ENCODE data around the gene LCOR. TPM values are rescaled to one million over a fixed set of nuclear protein-coding genes. Genes with fewer than 3 reads are reported as not detected.
"Not testable (repeated sequence)": the region's sequence is repeated elsewhere in the genome, so short reads cannot be mapped to it uniquely, and the experiment has no call there.

The LCOR gene
- total RNA-seq, 2 experiments from 2014 or later, result 15.0 to 18.2 TPM

GRCh38 chr10:96922978-96923948 is 91.2 kb downstream of the LCOR start:
- ChIA-PET POLR2A (no interaction called here), CTCF (interaction anchor here (0.6 to 1.9 kb wide), 3 partner anchors 12 to 501 kb away, joined by 3 to 6 read pairs (median 3); no protein-coding TSS in a partner anchor)
- Mint-ChIP-seq H3K27ac (no peak overlapping the region), H3K9me3 (no peaks in the 10 kb centered on the region), H3K4me1 (ENCODE audit: low read depth) (peaks cover 25% of the 10 kb centered on the region), H3K27me3 (no peaks in the 10 kb centered on the region), H3K36me3 (peaks cover 16% of the 10 kb centered on the region), H3K4me3 (no peak overlapping the region)
- no peak for DNase-seq
- intact Hi-C loops (cut with micrococcal nuclease), result no loop called here

GRCh38 chr10:96924861-96925260 is 92.8 kb downstream of the LCOR start:
- H3K27ac Mint-ChIP-seq, result no peak overlapping the region
- H3K36me3 Mint-ChIP-seq, result peaks cover 27% of the 10 kb centered on the region
- intact Hi-C loops (cut with micrococcal nuclease), result no loop called here
- no peak overlapping the region for H3K4me3 Mint-ChIP-seq
- DNase-seq, result no peak
- H3K27me3 Mint-ChIP-seq, result no peaks in the 10 kb centered on the region
- ChIA-PET POLR2A (no interaction called here), CTCF (interaction anchor here (1.9 kb wide), 1 partner anchor 101 kb away, joined by 6 read pairs; no protein-coding TSS in a partner anchor)
- H3K4me1 Mint-ChIP-seq (ENCODE audit: low read depth), result peaks cover 15% of the 10 kb centered on the region
- H3K9me3 Mint-ChIP-seq, result no peaks in the 10 kb centered on the region

- H3K4me1 Mint-ChIP-seq (ENCODE audit: low read depth), result peaks cover 5% of the 10 kb centered on the region
- no peak overlapping the region for H3K4me3 Mint-ChIP-seq
- ChIA-PET CTCF (interaction anchor here (1.0 to 2.1 kb wide), 5 partner anchors 13 to 416 kb away, joined by 3 to 7 read pairs (median 4); partner anchors contain the start of gene TLL2), POLR2A (no interaction called here)
- intact Hi-C loops (cut with micrococcal nuclease), result no loop called here
- no peaks in the 10 kb centered on the region for H3K27me3 Mint-ChIP-seq
- DNase-seq, result no peak
- H3K36me3 Mint-ChIP-seq, result peaks cover 23% of the 10 kb centered on the region
- H3K9me3 Mint-ChIP-seq, result no peaks in the 10 kb centered on the region
- no peak overlapping the region for H3K27ac Mint-ChIP-seq
These were observed 98.4 kb downstream of the LCOR start for GRCh38 chr10:96930469-96930868.

GRCh38 chr10:96935148-96935547 is 103.0 kb downstream of the LCOR start:
- intact Hi-C loops (cut with micrococcal nuclease), result no loop called here
- no peak for DNase-seq
- H3K27ac Mint-ChIP-seq, result no peak overlapping the region
- CTCF ChIA-PET, result interaction anchor here (1.3 kb wide), 1 partner anchor 26 kb away, joined by 3 read pairs; no protein-coding TSS in a partner anchor
- peaks cover 1% of the 10 kb centered on the region for H3K4me1 Mint-ChIP-seq (ENCODE audit: low read depth)
- no peak overlapping the region for H3K4me3 Mint-ChIP-seq
- peaks cover 3% of the 10 kb centered on the region for H3K36me3 Mint-ChIP-seq
- H3K9me3 Mint-ChIP-seq, result no peaks in the 10 kb centered on the region
- POLR2A ChIA-PET, result no interaction called here
- no peaks in the 10 kb centered on the region for H3K27me3 Mint-ChIP-seq

- H3K27me3 Mint-ChIP-seq, result no peaks in the 10 kb centered on the region
- ChIA-PET POLR2A (no interaction called here), CTCF (no interaction called here)
- H3K36me3 Mint-ChIP-seq, result peaks cover 3% of the 10 kb centered on the region
- intact Hi-C loops (cut with micrococcal nuclease), result no loop called here
- DNase-seq, result no peak
- H3K4me3 Mint-ChIP-seq, result no peak overlapping the region
- no peaks in the 10 kb centered on the region for H3K9me3 Mint-ChIP-seq
- H3K27ac Mint-ChIP-seq, result no peak overlapping the region
- H3K4me1 Mint-ChIP-seq (ENCODE audit: low read depth), result peaks cover 1% of the 10 kb centered on the region
These were observed 103.7 kb downstream of the LCOR start for GRCh38 chr10:96935810-96936209.

- H3K4me1 Mint-ChIP-seq (ENCODE audit: low read depth), result peaks cover 12% of the 10 kb centered on the region
- H3K4me3 Mint-ChIP-seq; H3K36me3 Mint-ChIP-seq; H3K27ac Mint-ChIP-seq; POLR2A ChIA-PET; intact Hi-C loops (cut with micrococcal nuclease); H3K9me3 Mint-ChIP-seq; H3K27me3 Mint-ChIP-seq; DNase-seq: not testable (repeated sequence)
- CTCF ChIA-PET, result interaction anchor here (1.6 kb wide), 1 partner anchor 15 kb away, joined by 5 read pairs; no protein-coding TSS in a partner anchor
These were observed 111.1 kb downstream of the LCOR start for GRCh38 chr10:96943161-96943560.

- intact Hi-C loops (cut with micrococcal nuclease), result no loop called here
- Mint-ChIP-seq H3K27me3 (no peaks in the 10 kb centered on the region), H3K9me3 (no peaks in the 10 kb centered on the region), H3K27ac (no peak overlapping the region), H3K4me1 (ENCODE audit: low read depth) (peaks cover 16% of the 10 kb centered on the region), H3K36me3 (peaks cover 8% of the 10 kb centered on the region), H3K4me3 (no peak overlapping the region)
- ChIA-PET POLR2A (no interaction called here), CTCF (interaction anchor here (0.7 to 1.0 kb wide), 2 partner anchors 90 to 306 kb away, joined by 3 to 4 read pairs; no protein-coding TSS in a partner anchor)
- DNase-seq, result no peak
These were observed 114.9 kb downstream of the LCOR start for GRCh38 chr10:96947036-96947435.

GRCh38 chr10:96949039-96949683 is 117.1 kb downstream of the LCOR start:
- CTCF ChIA-PET, result interaction anchor here (0.6 kb wide), 1 partner anchor 89 kb away, joined by 3 read pairs; no protein-coding TSS in a partner anchor
- H3K4me3 Mint-ChIP-seq, result no peak overlapping the region
- peaks cover 16% of the 10 kb centered on the region for H3K4me1 Mint-ChIP-seq (ENCODE audit: low read depth)
- POLR2A ChIA-PET, result no interaction called here
- no peaks in the 10 kb centered on the region for H3K27me3 Mint-ChIP-seq
- H3K9me3 Mint-ChIP-seq, result no peaks in the 10 kb centered on the region
- peaks cover 15% of the 10 kb centered on the region for H3K36me3 Mint-ChIP-seq
- intact Hi-C loops (cut with micrococcal nuclease), result no loop called here
- no peak for DNase-seq
- no peak overlapping the region for H3K27ac Mint-ChIP-seq

GRCh38 chr10:96951954-96952353 is 119.9 kb downstream of the LCOR start:
- no peaks in the 10 kb centered on the region for H3K9me3 Mint-ChIP-seq
- POLR2A ChIA-PET, result no interaction called here
- no peak overlapping the region for H3K4me3 Mint-ChIP-seq
- H3K4me1 Mint-ChIP-seq (ENCODE audit: low read depth), result peaks cover 12% of the 10 kb centered on the region
- DNase-seq, result no peak
- peaks cover 28% of the 10 kb centered on the region for H3K36me3 Mint-ChIP-seq
- intact Hi-C loops (cut with micrococcal nuclease), result no loop called here
- H3K27me3 Mint-ChIP-seq, result no peaks in the 10 kb centered on the region
- CTCF ChIA-PET, result no interaction called here
- H3K27ac Mint-ChIP-seq, result no peak overlapping the region

- no peak overlapping the region for H3K27ac Mint-ChIP-seq
- peaks cover 8% of the 10 kb centered on the region for H3K4me1 Mint-ChIP-seq (ENCODE audit: low read depth)
- ChIA-PET POLR2A (no interaction called here), CTCF (interaction anchor here (1.0 kb wide), 1 partner anchor 69 kb away, joined by 3 read pairs; no protein-coding TSS in a partner anchor)
- H3K4me3 Mint-ChIP-seq, result no peak overlapping the region
- no peak for DNase-seq
- no peaks in the 10 kb centered on the region for H3K9me3 Mint-ChIP-seq
- H3K27me3 Mint-ChIP-seq, result no peaks in the 10 kb centered on the region
- H3K36me3 Mint-ChIP-seq, result peaks cover 25% of the 10 kb centered on the region
- intact Hi-C loops (cut with micrococcal nuclease), result no loop called here
These were observed 123.7 kb downstream of the LCOR start for GRCh38 chr10:96955794-96956193.

GRCh38 chr10:96958071-96958470 is 126.0 kb downstream of the LCOR start:
- intact Hi-C loops (cut with micrococcal nuclease), result no loop called here
- Mint-ChIP-seq H3K27me3 (no peaks in the 10 kb centered on the region), H3K4me3 (no peak overlapping the region), H3K27ac (no peak overlapping the region), H3K36me3 (peaks cover 18% of the 10 kb centered on the region), H3K4me1 (ENCODE audit: low read depth) (peaks cover 11% of the 10 kb centered on the region), H3K9me3 (no peaks in the 10 kb centered on the region)
- POLR2A ChIA-PET, result no interaction called here
- DNase-seq, result no peak
- CTCF ChIA-PET, result interaction anchor here (0.9 to 1.5 kb wide), 2 partner anchors 14 to 68 kb away, joined by 5 to 8 read pairs; no protein-coding TSS in a partner anchor

GRCh38 chr10:96959733-96960132 is 127.6 kb downstream of the LCOR start:
- intact Hi-C loops (cut with micrococcal nuclease), result no loop called here
- Mint-ChIP-seq H3K4me3 (no peak overlapping the region), H3K27me3 (no peaks in the 10 kb centered on the region), H3K36me3 (peaks cover 11% of the 10 kb centered on the region), H3K4me1 (ENCODE audit: low read depth) (peaks cover 11% of the 10 kb centered on the region), H3K27ac (no peak overlapping the region), H3K9me3 (no peaks in the 10 kb centered on the region)
- no peak for DNase-seq
- ChIA-PET POLR2A (no interaction called here), CTCF (interaction anchor here (1.0 to 2.7 kb wide), 2 partner anchors 48 to 65 kb away, joined by 3 to 11 read pairs; no protein-coding TSS in a partner anchor)
